Smooth muscle cell (in vitro differentiated cells): ENCODE data around the gene FAM120C. TPM values are rescaled to one million over a fixed set of nuclear protein-coding genes. Genes with fewer than 3 reads are reported as not detected.

Source experiments
- DNase-seq: peaks from one replicate; lab custom pipeline; 2025; ENCODE audit not compliant: unreplicated experiment; lab: John Stamatoyannopoulos, UW
- H2AFZ ChIP-seq: fragments of 200-600 bp; sonication (generic); 2 replicates; pipeline ENCODE4 v1.6.0; 2016; ENCODE audit warnings: antibody characterized with exemption, low read depth, mild to moderate bottlenecking
- H3F3A ChIP-seq: fragments of 200-600 bp; sonication (generic); 2 replicates; pipeline ENCODE4 v1.6.0; 2017; ENCODE audit warnings: antibody characterized with exemption, low read depth
- H3K27ac ChIP-seq: fragments of 200-600 bp; sonication (generic); 2 replicates; pipeline ENCODE4 v1.5.1; 2016; ENCODE audit warnings: low read depth, mild to moderate bottlenecking
- H3K27me3 ChIP-seq: fragments of 200-600 bp; sonication (generic); 2 replicates; pipeline ENCODE4 v1.6.1; 2016; ENCODE audit warnings: low read depth, mild to moderate bottlenecking
- H3K36me3 ChIP-seq: fragments of 200-600 bp; sonication (generic); 2 replicates; pipeline ENCODE4 v1.5.1; 2016; ENCODE audit warnings: low read depth
- H3K4me1 ChIP-seq: fragments of 200-600 bp; sonication (generic); 2 replicates; pipeline ENCODE4 v1.5.1; 2016; ENCODE audit warnings: low read depth
- H3K4me2 ChIP-seq: fragments of 200-600 bp; sonication (generic); 2 replicates; pipeline ENCODE4 v1.6.0; 2016; ENCODE audit warnings: mild to moderate bottlenecking
- H3K4me3 ChIP-seq: fragments of 200-600 bp; sonication (generic); 2 replicates; pipeline ENCODE4 v1.5.1; 2016; ENCODE audit warnings: mild to moderate bottlenecking
- H3K79me2 ChIP-seq: fragments of 200-600 bp; sonication (generic); 2 replicates; pipeline ENCODE4 v1.6.0; 2016; ENCODE audit warnings: low read depth, mild to moderate bottlenecking
- H3K9ac ChIP-seq: fragments of 200-600 bp; sonication (generic); 2 replicates; pipeline ENCODE4 v1.6.0; 2016; ENCODE audit warnings: low read depth
- H3K9me3 ChIP-seq: fragments of 200-600 bp; sonication (generic); replicated peaks from 2 replicates; pipeline ENCODE4 v1.5.1; 2016; ENCODE audit warnings: low read depth
- H4K20me1 ChIP-seq: fragments of 200-600 bp; sonication (generic); 2 replicates; pipeline ENCODE4 v1.6.0; 2016; ENCODE audit warnings: low read depth
- CTCF ChIP-seq: fragments of 200-600 bp; sonication (generic); IDR thresholded peaks from 2 replicates; pipeline ENCODE4 v1.5.1; 2017; ENCODE audit warnings: borderline replicate concordance, mild to moderate bottlenecking, antibody characterized with exemption; ENCODE audit not compliant: insufficient read depth, poor library complexity, severe bottlenecking
- WGBS: methylation state at CpG from one replicate; pipeline ENCODE4 v1.1.7; 2016; ENCODE audit warnings: low lambda C conversion rate; 5-methylcytosine and 5-hydroxymethylcytosine counted together
- polyA plus RNA-seq: library from polyadenylated mRNA; unstranded; fragments of >200 nt; fragmentation: Nextera tagmentation; extraction: Ambion mirVana; gene quantifications from 2 replicates; pipeline ENCODE4 v1.2.1, GENCODE V29; 2016
- total RNA-seq: library from RNA; depleted of rRNA; stranded (reverse); fragments of >200 nt; gene quantifications from 2 replicates; pipeline ENCODE4 v1.2.3, GENCODE V29; 2014

Gene FAM120C
- total and polyA plus RNA-seq, 2 experiments from 2014 or later: 2.0 to 4.1 TPM

GRCh38 chrX:54043056-54043455, 140.0 kb downstream of the FAM120C start:
- no peaks in the 10 kb centered on the region for H4K20me1 ChIP-seq
- no peaks in the 10 kb centered on the region for H3K4me1 ChIP-seq
- no peak for DNase-seq
- peak overlapping the region; percentile 97 for H3K27ac ChIP-seq
- H3K9ac ChIP-seq: peak overlapping the region; percentile 96
- peak overlapping the region; percentile 86 for H3K4me2 ChIP-seq
- H3K36me3 ChIP-seq: no peaks in the 10 kb centered on the region
- H2AFZ ChIP-seq: no peak overlapping the region
- H3K27me3 ChIP-seq: no peaks in the 10 kb centered on the region
- no peaks in the 10 kb centered on the region for H3K79me2 ChIP-seq
- TF ChIP-seq CTCF: no peak
- H3K4me3 ChIP-seq: peak overlapping the region; percentile 74
- H3F3A ChIP-seq: no peaks in the 10 kb centered on the region
- 40% methylated on average over 11 of the region's 11 CpGs for WGBS
- no peaks in the 10 kb centered on the region for H3K9me3 ChIP-seq

- Histone ChIP-seq H3K9me3 (no peaks in the 10 kb centered on the region), H3K36me3 (no peaks in the 10 kb centered on the region), H2AFZ (no peak overlapping the region), H3K79me2 (no peaks in the 10 kb centered on the region), H3K9ac (peak overlapping the region; percentile 96), H3K27me3 (no peaks in the 10 kb centered on the region), H3K4me2 (peak overlapping the region; percentile 86), H3K4me1 (no peaks in the 10 kb centered on the region), H3F3A (no peaks in the 10 kb centered on the region), H4K20me1 (no peaks in the 10 kb centered on the region), H3K27ac (no peak overlapping the region), H3K4me3 (peak overlapping the region; percentile 74)
- peak; percentile 24 for TF ChIP-seq CTCF
- 38% methylated on average over 26 of the region's 26 CpGs for WGBS
- peak; percentile 4 for DNase-seq
Observed at GRCh38 chrX:54042609-54043021, 140.4 kb downstream of the FAM120C start.

- no peaks in the 10 kb centered on the region for H3K4me1 ChIP-seq
- no peak overlapping the region for H3K9ac ChIP-seq
- no peak for DNase-seq
- no peaks in the 10 kb centered on the region for H3K27me3 ChIP-seq
- 88% methylated on average over 4 of the region's 4 CpGs for WGBS
- no peaks in the 10 kb centered on the region for H4K20me1 ChIP-seq
- TF ChIP-seq CTCF: no peak
- no peak overlapping the region for H3K4me3 ChIP-seq
- no peaks in the 10 kb centered on the region for H3K36me3 ChIP-seq
- H3K4me2 ChIP-seq: no peak overlapping the region
- no peaks in the 10 kb centered on the region for H3F3A ChIP-seq
- H3K9me3 ChIP-seq: no peaks in the 10 kb centered on the region
- H2AFZ ChIP-seq: no peak overlapping the region
- no peaks in the 10 kb centered on the region for H3K79me2 ChIP-seq
- H3K27ac ChIP-seq: no peak overlapping the region
Observed at GRCh38 chrX:54030329-54030728, 152.7 kb downstream of the FAM120C start.

GRCh38 chrX:54029529-54030143, 153.4 kb downstream of the FAM120C start:
- WGBS: 86% methylated on average over 10 of the region's 10 CpGs
- H3K27me3 ChIP-seq: no peaks in the 10 kb centered on the region
- H3K4me1 ChIP-seq: no peaks in the 10 kb centered on the region
- no peaks in the 10 kb centered on the region for H4K20me1 ChIP-seq
- H3K4me2 ChIP-seq: no peak overlapping the region
- no peak for DNase-seq
- H3K4me3 ChIP-seq: no peak overlapping the region
- no peaks in the 10 kb centered on the region for H3K9me3 ChIP-seq
- no peak overlapping the region for H2AFZ ChIP-seq
- TF ChIP-seq CTCF: no peak
- H3F3A ChIP-seq: no peaks in the 10 kb centered on the region
- no peaks in the 10 kb centered on the region for H3K36me3 ChIP-seq
- H3K9ac ChIP-seq: no peak overlapping the region
- no peaks in the 10 kb centered on the region for H3K79me2 ChIP-seq
- no peak overlapping the region for H3K27ac ChIP-seq
